ENCODE measurements around the gene SPIRE2.
"Not testable (repeated sequence)": the region's sequence is repeated elsewhere in the genome, so short reads cannot be mapped to it uniquely, and the experiment has no call there.

The SPIRE2 gene

DNA sequence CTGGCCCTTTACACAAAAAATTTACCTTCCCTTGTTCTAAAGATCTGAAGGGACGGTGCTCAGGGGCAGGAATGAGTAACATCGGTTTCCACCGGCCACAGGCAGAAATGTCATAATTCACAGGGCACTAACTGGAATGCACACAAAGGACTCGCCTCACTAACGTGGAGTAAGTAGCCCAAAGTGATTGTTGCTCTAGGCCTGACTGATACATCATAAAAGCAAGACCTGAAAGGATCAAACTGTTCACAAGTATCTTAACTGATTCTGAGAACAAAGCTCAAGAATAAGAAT lies 36.2 kb downstream of the SPIRE2 start:
- no peaks in the 10 kb centered on the region for H3K27me3 ChIP-seq (replicated peaks; ENCODE audit: control insufficient read depth, insufficient read depth, low read length, poor library complexity, severe bottlenecking)
- DNase-seq: no peak
- H3K4me1 ChIP-seq (ENCODE audit: control insufficient read depth, insufficient read depth, low read length, poor library complexity, severe bottlenecking): peaks cover 27% of the 10 kb centered on the region
- peak overlapping the region; percentile 60 for H3K27ac ChIP-seq (ENCODE audit: insufficient read depth, low read length, poor library complexity, severe bottlenecking)
- no peaks in the 10 kb centered on the region for H3K9me3 ChIP-seq (ENCODE audit: control insufficient read depth, low read length)
- H3K4me3 ChIP-seq (ENCODE audit: insufficient read depth, low read depth, low read length, poor library complexity, severe bottlenecking): peak overlapping the region; percentile 31
- H3K36me3 ChIP-seq (ENCODE audit: control insufficient read depth, insufficient read depth, low read length): no peaks in the 10 kb centered on the region

DNA sequence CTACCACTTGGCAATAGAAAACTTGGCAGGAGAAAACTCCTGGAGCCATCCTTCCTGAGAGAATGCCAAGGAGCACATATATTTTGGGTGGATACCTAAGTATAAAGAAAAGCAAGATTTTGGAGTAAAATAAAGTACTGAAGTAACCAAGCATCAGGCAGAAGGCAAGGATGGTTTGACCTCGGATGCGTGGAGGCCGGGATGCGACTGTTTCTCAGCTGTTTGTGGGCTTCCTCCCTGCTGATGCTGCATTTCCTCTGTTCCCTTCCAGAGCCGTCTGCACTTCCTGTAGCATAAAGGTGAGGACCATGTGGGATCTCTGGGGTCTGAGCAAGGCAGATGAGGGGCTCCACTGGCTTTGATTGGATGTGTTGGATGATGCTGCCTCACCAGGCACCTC lies 39.6 kb downstream of the SPIRE2 start:
- H3K9me3 ChIP-seq (ENCODE audit: control insufficient read depth, low read length): no peaks in the 10 kb centered on the region
- H3K27me3 ChIP-seq (replicated peaks; ENCODE audit: control insufficient read depth, insufficient read depth, low read length, poor library complexity, severe bottlenecking): no peaks in the 10 kb centered on the region
- no peak overlapping the region for H3K27ac ChIP-seq (ENCODE audit: insufficient read depth, low read length, poor library complexity, severe bottlenecking)
- H3K4me3 ChIP-seq (ENCODE audit: insufficient read depth, low read depth, low read length, poor library complexity, severe bottlenecking): no peak overlapping the region
- H3K36me3 ChIP-seq (ENCODE audit: control insufficient read depth, insufficient read depth, low read length): no peaks in the 10 kb centered on the region
- peaks cover 26% of the 10 kb centered on the region for H3K4me1 ChIP-seq (ENCODE audit: control insufficient read depth, insufficient read depth, low read length, poor library complexity, severe bottlenecking)
- no peak for DNase-seq

DNA sequence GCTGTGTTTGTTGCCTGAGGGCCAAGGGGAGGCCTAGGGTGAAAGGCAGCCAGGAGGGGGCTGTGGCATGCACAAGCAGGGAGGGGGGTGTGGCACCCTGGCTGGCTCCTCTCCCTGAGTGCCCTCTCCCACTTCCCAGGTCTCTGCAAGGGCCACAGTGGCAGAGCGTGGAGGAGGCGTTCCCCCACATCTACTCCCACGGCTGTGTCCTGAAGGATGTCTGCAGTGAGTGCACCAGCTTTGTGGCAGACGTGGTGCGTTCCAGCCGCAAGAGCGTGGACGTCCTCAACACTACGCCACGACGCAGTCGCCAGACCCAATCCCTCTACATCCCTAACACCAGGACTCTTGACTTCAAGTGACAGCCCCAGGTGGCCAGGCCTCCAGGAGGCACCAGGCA lies 41.6 kb downstream of the SPIRE2 start:
- Histone ChIP-seq H3K27ac (ENCODE audit: insufficient read depth, low read length, poor library complexity, severe bottlenecking) (no peak overlapping the region), H3K4me1 (ENCODE audit: control insufficient read depth, insufficient read depth, low read length, poor library complexity, severe bottlenecking) (peaks cover 11% of the 10 kb centered on the region), H3K36me3 (ENCODE audit: control insufficient read depth, insufficient read depth, low read length) (peaks cover 3% of the 10 kb centered on the region), H3K9me3 (ENCODE audit: control insufficient read depth, low read length) (no peaks in the 10 kb centered on the region), H3K4me3 (ENCODE audit: insufficient read depth, low read depth, low read length, poor library complexity, severe bottlenecking) (no peak overlapping the region), H3K27me3 (replicated peaks; ENCODE audit: control insufficient read depth, insufficient read depth, low read length, poor library complexity, severe bottlenecking) (no peaks in the 10 kb centered on the region)
- DNase-seq: no peak

DNA sequence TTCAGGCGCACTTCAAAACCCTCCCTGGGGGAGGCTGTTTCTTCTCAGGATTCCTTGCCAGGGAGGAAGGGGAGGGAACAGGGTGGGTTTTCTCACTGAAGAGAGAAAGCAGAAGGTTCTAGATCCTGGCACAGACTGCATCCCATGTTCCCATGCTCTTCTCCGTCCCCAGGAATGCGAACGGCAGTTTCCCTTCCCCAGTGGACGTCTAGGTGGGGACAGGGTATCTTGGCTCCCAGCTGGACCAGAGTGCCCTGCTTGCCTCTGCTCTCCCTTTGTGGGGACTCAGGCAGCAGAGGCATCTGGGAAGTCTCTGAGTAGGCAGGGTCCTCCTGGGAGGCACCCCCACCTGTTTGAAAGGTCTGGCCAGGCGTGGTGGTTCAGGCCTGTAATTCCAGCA lies 42.2 kb downstream of the SPIRE2 start:
- H3K27ac ChIP-seq (ENCODE audit: insufficient read depth, low read length, poor library complexity, severe bottlenecking): no peak overlapping the region
- H3K4me1 ChIP-seq (ENCODE audit: control insufficient read depth, insufficient read depth, low read length, poor library complexity, severe bottlenecking): peaks cover 11% of the 10 kb centered on the region
- H3K9me3 ChIP-seq (ENCODE audit: control insufficient read depth, low read length): no peaks in the 10 kb centered on the region
- no peaks in the 10 kb centered on the region for H3K27me3 ChIP-seq (replicated peaks; ENCODE audit: control insufficient read depth, insufficient read depth, low read length, poor library complexity, severe bottlenecking)
- no peak for DNase-seq
- peaks cover 9% of the 10 kb centered on the region for H3K36me3 ChIP-seq (ENCODE audit: control insufficient read depth, insufficient read depth, low read length)
- H3K4me3 ChIP-seq (ENCODE audit: insufficient read depth, low read depth, low read length, poor library complexity, severe bottlenecking): no peak overlapping the region

DNA sequence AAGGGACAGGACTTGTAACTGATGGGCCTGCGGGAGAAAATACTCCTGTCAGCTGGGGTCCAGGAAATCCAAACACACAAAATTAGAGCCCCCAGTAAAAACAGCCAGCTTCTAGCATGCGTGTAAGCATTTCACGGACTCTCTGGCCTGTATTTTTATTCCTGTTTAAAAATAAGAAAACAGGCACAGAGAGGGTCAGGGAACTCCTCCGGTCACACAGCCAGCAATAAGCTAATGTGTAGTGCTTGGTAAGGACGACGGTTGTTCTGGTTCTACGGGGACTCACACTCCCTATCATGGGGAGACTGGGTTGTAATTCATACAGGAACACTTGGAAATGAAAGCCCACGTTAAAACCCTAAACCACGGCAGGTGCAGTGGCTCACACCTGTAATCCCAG lies 43.6 kb downstream of the SPIRE2 start:
- peaks cover 11% of the 10 kb centered on the region for H3K4me1 ChIP-seq (ENCODE audit: control insufficient read depth, insufficient read depth, low read length, poor library complexity, severe bottlenecking)
- no peak overlapping the region for H3K4me3 ChIP-seq (ENCODE audit: insufficient read depth, low read depth, low read length, poor library complexity, severe bottlenecking)
- no peaks in the 10 kb centered on the region for H3K9me3 ChIP-seq (ENCODE audit: control insufficient read depth, low read length)
- H3K36me3 ChIP-seq (ENCODE audit: control insufficient read depth, insufficient read depth, low read length): peaks cover 13% of the 10 kb centered on the region
- no peak for DNase-seq
- H3K27ac ChIP-seq (ENCODE audit: insufficient read depth, low read length, poor library complexity, severe bottlenecking): no peak overlapping the region
- no peaks in the 10 kb centered on the region for H3K27me3 ChIP-seq (replicated peaks; ENCODE audit: control insufficient read depth, insufficient read depth, low read length, poor library complexity, severe bottlenecking)

DNA sequence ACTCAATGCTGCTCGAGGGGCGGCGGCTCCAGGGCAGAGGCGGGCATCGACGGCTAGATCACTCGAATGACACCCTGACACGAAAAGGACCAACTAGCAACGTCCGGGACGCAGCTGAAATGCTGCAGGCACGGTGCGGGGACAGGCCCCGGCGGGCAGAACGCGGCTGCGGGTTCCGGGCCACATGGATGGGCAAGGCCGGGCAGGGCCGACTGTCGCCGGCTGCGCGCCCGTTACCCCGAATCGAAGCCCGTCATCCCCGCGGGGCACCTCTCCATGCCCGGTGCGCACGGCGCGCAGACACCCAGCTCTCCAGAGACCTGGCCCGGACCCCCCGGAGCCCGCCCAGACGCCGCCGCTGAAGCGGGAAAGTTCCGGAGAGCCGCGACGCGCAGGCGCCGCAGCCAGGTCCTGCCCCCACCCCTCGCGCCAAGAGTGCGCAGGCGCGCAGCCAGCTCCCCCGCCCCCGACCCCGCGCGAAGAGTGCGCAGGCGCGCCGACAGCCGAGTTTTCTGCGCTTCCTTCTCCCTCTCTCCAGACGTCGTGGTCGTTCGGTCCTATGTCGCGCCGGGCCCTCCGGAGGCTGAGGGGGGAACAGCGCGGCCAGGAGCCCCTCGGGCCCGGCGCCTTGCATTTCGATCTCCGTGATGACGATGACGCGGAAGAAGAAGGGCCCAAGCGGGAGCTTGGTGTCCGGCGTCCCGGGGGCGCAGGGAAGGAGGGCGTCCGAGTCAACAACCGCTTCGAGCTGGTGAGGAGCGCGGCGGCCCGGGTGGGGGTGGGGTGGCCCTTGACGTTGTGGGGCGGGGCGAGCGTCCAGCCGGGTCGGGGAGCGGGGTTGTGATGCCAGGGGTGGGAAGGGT lies 45.1 kb downstream of the SPIRE2 start, which contains the start of gene TCF25:
TCF25 (plus strand) TSS at position 484 of the 863 bp plus-strand sequence; CDS start at position 560, 76 bp downstream.
- H3K9me3 ChIP-seq (ENCODE audit: control insufficient read depth, low read length): no peaks in the 10 kb centered on the region
- H3K27me3 ChIP-seq (replicated peaks; ENCODE audit: control insufficient read depth, insufficient read depth, low read length, poor library complexity, severe bottlenecking): no peaks in the 10 kb centered on the region
- H3K27ac ChIP-seq (ENCODE audit: insufficient read depth, low read length, poor library complexity, severe bottlenecking): peak within 1 kb of the TSS; percentile 100
- peak; percentile 78 to 87 (median 80) for DNase-seq
- peaks cover 13% of the 10 kb centered on the region for H3K36me3 ChIP-seq (ENCODE audit: control insufficient read depth, insufficient read depth, low read length)
- peaks cover 11% of the 10 kb centered on the region for H3K4me1 ChIP-seq (ENCODE audit: control insufficient read depth, insufficient read depth, low read length, poor library complexity, severe bottlenecking)
- H3K4me3 ChIP-seq (ENCODE audit: insufficient read depth, low read depth, low read length, poor library complexity, severe bottlenecking): peak within 1 kb of the TSS; percentile 94

DNA sequence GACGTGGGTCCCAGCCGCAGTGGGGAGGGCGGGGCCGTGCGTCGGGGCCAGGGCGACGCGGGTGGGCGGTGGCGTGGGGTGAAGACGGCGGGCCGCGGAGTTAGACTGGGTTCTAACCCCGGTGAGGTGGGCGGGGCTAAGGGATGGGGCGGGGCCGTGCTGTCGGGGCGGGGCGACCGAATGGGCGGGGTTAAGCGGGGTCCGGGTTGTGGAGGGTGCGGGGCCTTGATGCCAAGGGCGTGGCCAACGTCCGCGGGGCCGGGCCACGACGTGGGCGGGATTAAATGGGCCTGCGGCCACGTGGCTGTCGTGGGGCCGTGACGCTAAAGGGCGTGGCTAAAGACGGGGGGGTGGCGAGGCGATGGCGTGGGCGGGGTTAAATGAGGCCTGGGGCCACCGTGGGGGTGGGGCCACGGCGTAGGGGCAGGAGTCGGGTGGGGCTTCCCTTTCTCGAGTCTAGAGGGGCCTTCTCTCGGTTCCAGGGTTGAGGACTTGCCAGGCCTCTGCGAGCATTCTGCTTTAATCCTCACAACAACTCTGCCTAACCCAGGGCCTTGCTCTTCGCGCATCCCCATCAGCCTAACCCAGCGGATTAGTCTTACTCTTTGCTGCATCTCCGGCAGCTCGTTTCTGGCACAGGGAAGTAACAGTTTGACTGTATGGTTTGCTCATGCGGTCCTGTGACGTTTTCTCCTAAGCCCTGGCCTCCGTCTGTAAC lies 45.9 kb downstream of the SPIRE2 start:
- Histone ChIP-seq H3K4me3 (ENCODE audit: insufficient read depth, low read depth, low read length, poor library complexity, severe bottlenecking) (peak overlapping the region; percentile 94), H3K27ac (ENCODE audit: insufficient read depth, low read length, poor library complexity, severe bottlenecking) (peak overlapping the region; percentile 100), H3K9me3 (ENCODE audit: control insufficient read depth, low read length) (no peaks in the 10 kb centered on the region), H3K27me3 (replicated peaks; ENCODE audit: control insufficient read depth, insufficient read depth, low read length, poor library complexity, severe bottlenecking) (no peaks in the 10 kb centered on the region), H3K4me1 (ENCODE audit: control insufficient read depth, insufficient read depth, low read length, poor library complexity, severe bottlenecking) (peaks cover 11% of the 10 kb centered on the region), H3K36me3 (ENCODE audit: control insufficient read depth, insufficient read depth, low read length) (peaks cover 21% of the 10 kb centered on the region)
- peak; percentile 92 to 97 (median 94) for DNase-seq

DNA sequence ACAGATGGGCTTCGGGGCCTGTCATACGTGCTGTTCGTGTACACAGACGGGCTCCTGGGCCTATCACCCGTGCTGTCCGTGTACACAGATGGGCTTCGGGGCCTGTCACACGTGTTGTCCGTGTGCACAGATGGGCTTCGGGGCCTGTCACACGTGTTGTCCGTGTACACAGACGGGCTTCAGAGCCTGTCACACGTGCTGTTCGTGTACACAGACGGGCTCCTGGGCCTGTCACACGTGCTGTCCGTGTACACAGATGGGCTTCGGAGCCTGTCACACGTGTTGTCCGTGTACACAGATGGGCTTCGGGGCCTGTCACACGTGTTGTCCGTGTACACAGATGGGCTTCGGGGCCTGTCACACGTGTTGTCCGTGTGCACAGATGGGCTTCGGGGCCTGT lies 50.8 kb downstream of the SPIRE2 start:
- not testable (repeated sequence) for H3K27ac ChIP-seq (ENCODE audit: insufficient read depth, low read length, poor library complexity, severe bottlenecking); H3K4me1 ChIP-seq (ENCODE audit: control insufficient read depth, insufficient read depth, low read length, poor library complexity, severe bottlenecking); H3K27me3 ChIP-seq (replicated peaks; ENCODE audit: control insufficient read depth, insufficient read depth, low read length, poor library complexity, severe bottlenecking); DNase-seq; H3K9me3 ChIP-seq (ENCODE audit: control insufficient read depth, low read length); H3K4me3 ChIP-seq (ENCODE audit: insufficient read depth, low read depth, low read length, poor library complexity, severe bottlenecking)
- peaks cover 46% of the 10 kb centered on the region for H3K36me3 ChIP-seq (ENCODE audit: control insufficient read depth, insufficient read depth, low read length)

DNA sequence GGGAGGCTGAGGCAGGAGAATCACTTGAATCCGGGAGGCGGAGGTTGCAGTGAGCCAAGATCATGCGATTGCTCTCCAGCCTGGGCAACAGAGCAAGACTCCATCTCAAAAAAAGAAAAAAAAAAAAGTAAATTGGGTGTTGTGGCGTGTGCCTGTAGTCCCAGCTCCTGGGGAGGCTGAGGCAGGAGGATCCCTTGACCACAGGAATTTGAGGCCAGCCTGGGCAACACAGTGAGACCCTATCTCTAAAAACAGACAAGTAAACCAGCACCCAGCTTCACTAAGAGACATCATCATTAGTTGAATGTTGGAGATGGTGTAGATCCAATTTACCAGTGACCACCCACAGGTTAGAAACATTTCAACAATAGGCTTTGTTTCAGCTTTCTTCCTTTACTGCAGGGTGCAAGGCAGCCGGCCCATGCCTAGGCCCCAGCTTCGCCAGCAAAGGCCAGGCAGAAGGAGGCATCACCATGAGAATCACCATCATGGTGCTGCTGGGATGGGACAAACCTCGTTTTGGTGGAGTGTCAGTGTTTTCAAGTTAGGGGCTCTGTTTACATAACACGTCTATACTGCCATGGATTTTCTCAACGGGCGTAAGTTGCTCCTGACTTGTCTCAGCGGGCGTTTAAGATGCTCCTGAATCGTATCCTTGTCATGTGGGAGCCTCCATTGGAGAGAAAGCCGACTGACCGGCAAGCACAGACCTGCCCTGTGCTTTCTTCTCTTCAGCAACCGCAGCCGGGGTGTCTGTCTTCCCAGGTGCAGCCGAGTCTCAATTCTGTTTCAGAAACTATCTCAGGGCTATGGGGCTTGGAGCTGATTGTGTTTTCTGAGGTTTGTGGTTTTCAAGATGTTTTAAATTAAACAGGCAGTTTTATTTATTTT lies 52.4 kb downstream of the SPIRE2 start:
- H3K9me3 ChIP-seq (ENCODE audit: control insufficient read depth, low read length): no peaks in the 10 kb centered on the region
- DNase-seq: no peak
- no peaks in the 10 kb centered on the region for H3K27me3 ChIP-seq (replicated peaks; ENCODE audit: control insufficient read depth, insufficient read depth, low read length, poor library complexity, severe bottlenecking)
- H3K4me3 ChIP-seq (ENCODE audit: insufficient read depth, low read depth, low read length, poor library complexity, severe bottlenecking): no peak overlapping the region
- peaks cover 50% of the 10 kb centered on the region for H3K36me3 ChIP-seq (ENCODE audit: control insufficient read depth, insufficient read depth, low read length)
- H3K27ac ChIP-seq (ENCODE audit: insufficient read depth, low read length, poor library complexity, severe bottlenecking): no peak overlapping the region
- H3K4me1 ChIP-seq (ENCODE audit: control insufficient read depth, insufficient read depth, low read length, poor library complexity, severe bottlenecking): no peaks in the 10 kb centered on the region
